ENCODE results near the gene ZNF761.
"Not testable (repeated sequence)": the region's sequence is repeated elsewhere in the genome, so short reads cannot be mapped to it uniquely, and the experiment has no call there.

ZNF761 gene

GRCh38 chr19:53431399-53432087 lies at the start of gene ZNF761:
Gene ZNF761, plus strand, starts transcription at chr19:53431984. Its CDS starts 15,285 bp downstream, at chr19:53447269.
- peak; percentile 97 to 98 for DNase-seq (ENCODE audit: low read depth in 1 of 2, low spot score in 1 of 2)

GRCh38 chr19:53388168-53388567 lies 43.6 kb upstream of the ZNF761 start:
- no peak for DNase-seq (ENCODE audit: low read depth in 1 of 2, low spot score in 1 of 2)

DNA sequence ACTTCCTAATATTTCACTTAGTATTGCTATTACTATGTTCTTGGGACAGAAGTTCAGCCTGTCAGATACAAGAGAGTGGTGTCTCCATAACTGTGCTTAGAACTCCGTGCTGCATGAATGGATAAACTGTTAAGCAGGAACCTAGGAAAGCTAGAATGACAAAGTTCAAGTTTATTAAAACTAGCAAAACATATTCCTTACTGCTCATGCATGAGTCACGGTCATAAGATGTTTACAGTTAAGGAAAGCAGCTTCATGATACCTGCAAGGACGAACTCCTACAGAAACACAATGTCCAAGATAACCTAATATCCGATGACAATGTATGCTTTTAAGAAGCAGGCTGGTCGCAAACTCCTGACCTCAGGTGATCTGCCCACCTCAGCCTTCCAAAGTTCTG lies 42.9 kb upstream of the ZNF761 start:
- no peak for DNase-seq (ENCODE audit: low read depth in 1 of 2, low spot score in 1 of 2)

GRCh38 chr19:53389571-53389970 lies 42.2 kb upstream of the ZNF761 start:
- no peak for DNase-seq (ENCODE audit: low read depth in 1 of 2, low spot score in 1 of 2)

GRCh38 chr19:53389978-53390377 lies 41.8 kb upstream of the ZNF761 start:
- no peak for DNase-seq (ENCODE audit: low read depth in 1 of 2, low spot score in 1 of 2)

DNA sequence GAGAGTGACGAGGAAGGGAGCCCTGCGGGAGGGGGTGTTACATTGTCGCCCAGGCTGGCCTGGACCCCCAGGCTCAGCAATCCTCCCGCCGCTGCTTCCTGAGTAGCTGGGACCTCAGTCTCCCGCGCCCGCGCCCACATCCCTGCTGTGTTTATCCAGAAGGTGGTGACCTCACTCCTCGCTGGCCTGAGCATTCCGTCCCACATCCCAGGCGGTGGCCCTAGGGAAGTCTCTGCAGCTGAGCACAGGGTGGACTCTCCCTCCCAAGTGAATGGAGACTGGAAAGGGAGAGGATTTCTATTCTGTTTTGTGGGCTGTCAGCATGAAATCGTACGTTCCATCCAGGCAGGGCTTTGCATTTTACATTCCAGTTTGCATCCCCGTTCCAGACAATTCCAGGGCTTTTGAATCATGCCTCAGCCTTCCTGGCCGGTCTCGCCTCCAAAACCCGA lies 37.2 kb upstream of the ZNF761 start:
- no peak for DNase-seq (ENCODE audit: low read depth in 1 of 2, low spot score in 1 of 2)

DNA sequence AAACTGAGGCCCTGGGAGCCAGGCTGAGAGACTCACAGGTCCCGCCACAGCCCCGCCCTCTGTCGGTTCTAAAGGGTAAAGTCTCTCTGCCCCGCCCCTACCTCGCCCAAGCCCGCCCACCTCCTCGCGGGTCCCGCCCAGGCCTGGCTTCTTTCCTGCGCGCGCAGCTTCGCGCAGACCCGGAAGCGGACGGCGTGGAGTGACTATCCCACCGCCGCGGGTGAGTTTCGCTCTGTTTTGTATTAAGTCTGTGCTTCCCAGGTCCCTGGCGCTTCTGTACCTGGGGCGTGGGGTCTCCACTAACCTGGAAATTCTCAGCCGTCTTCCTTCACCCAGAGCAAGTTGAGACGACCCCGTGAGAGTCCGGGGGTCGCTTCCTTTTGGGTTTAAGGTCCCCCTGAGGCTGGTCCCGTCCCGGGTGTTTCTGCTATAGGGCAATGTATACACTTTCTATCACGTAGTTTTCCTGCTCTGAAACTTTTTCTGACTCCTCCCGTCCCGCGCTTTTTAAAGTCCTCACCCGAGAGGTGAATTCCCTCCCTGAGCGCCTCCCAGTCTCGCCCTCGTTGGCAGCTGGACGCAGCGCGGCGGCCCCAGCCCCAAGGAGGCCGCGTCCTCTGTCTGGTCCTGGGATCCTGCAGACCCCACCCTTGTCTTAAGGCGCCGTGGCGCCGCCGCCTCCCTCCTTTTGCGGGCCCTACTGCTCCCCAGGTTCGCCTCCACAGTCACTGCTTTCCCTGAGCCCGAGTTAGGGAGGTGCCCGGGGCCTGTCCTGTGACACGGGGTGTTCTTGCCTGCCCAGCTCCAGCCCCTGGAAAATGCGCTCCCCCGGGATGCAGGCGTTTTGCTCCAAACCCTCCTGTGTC lies 36.6 kb upstream of the ZNF761 start, which contains the start of gene ZNF765:
Gene ZNF765 (plus strand): TSS at position 176 of the 866 bp plus-strand sequence. CDS start 2,867 bp downstream, outside the sequence.
- peak; percentile 96 for DNase-seq (ENCODE audit: low read depth in 1 of 2, low spot score in 1 of 2)

DNA sequence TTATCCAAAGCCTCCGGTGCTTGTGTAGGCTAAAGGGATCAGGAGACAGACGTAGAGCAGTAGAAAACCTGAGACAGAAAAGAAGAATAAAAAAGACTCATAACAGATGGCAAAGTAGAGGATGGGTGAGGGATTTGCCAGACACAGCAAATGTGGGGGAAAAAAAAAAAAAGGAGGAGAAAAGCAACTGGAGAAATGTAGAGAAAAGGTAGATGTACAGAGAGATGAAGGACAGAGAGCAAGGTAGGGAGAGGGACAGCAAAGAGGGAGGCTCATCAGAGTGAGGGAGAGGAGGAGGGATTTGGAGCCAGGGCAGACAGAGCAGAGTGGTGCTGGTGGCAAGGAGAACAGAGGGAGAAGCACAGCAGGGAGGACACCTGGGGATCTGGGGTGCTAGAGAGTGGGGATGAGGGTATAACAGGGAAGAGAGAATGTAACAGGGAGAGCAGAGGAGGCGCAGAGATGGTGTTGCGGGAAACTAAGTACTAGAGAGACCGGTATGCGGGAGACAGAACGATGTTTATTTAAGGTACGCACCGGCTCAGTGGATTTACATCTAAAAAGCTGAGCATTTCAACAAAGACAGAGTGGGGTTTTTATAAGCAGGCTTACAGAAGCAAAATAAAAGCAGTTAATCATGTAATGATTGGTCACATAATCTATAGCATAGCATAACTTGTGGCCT lies 35.8 kb upstream of the ZNF761 start:
- not testable (repeated sequence) for DNase-seq (ENCODE audit: low read depth in 1 of 2, low spot score in 1 of 2)

DNA sequence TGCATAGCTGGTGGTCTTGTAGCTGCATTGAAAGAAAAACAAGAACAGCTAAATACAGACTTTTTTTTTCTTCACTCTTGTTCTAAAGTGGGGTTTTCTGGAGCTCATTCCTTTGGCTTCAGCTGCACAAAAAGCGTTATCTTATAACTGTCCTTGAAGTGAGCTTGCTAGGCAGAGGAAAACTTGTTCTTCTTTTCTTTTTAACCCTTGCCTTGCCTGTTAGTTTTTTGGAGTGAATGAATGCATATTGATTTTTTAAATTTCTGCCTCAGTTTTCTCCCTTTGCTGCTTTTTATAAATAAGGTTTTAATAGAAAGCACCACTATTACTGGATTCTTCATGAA lies 35.3 kb upstream of the ZNF761 start:
- no peak for DNase-seq (ENCODE audit: low read depth in 1 of 2, low spot score in 1 of 2)

DNA sequence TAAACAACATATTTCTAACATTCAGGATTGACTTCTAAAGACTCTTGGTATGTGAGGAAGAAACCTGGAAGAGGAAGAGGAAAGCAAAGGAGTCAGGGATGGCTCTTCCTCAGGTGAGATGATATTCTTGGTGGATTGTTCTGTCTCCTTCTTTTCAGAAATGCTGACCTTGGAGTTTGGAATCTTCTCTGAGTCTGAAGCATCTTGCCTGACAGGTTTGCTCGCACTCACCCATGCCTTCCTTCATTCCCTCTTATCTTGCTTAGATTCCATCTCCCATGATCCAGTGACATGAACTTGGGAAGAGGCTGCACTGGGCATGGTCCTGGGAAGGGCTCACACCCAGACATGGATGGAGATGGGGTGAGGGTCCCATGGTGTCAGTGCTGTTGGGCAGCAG lies 33.9 kb upstream of the ZNF761 start:
- not testable (repeated sequence) for DNase-seq (ENCODE audit: low read depth in 1 of 2, low spot score in 1 of 2)

DNA sequence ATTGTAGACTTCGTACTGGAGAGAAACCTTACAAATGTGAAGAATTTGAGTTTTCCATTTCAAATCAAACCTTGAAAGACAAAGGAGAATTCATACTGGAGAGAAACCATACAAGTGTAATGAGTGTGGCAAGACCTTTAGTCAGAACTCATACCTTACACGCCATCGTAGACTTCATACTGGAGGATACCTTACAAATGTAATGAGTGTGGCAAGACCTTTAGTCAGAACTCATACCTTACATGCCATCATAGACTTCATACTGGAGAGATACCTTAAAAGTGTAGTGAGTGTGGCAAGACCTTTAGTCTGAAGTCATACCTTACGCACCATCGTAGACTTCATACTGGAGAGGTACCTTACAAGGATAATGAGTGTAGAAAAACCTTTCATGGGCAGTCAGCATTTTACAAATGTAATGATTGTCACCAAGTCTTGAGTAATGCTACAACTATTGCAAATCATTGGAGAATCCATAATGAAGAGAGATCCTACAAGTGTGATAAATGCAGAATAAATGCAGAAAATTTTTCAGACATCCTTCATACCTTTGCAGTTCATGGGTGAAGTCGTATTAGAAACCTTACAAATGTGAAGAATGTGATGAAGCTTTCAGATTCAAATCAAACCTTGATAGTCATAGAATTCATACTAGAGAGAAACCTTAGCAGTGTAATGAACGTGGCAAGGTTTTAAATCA lies 22.1 kb upstream of the ZNF761 start:
- no peak for DNase-seq (ENCODE audit: low read depth in 1 of 2, low spot score in 1 of 2)

DNA sequence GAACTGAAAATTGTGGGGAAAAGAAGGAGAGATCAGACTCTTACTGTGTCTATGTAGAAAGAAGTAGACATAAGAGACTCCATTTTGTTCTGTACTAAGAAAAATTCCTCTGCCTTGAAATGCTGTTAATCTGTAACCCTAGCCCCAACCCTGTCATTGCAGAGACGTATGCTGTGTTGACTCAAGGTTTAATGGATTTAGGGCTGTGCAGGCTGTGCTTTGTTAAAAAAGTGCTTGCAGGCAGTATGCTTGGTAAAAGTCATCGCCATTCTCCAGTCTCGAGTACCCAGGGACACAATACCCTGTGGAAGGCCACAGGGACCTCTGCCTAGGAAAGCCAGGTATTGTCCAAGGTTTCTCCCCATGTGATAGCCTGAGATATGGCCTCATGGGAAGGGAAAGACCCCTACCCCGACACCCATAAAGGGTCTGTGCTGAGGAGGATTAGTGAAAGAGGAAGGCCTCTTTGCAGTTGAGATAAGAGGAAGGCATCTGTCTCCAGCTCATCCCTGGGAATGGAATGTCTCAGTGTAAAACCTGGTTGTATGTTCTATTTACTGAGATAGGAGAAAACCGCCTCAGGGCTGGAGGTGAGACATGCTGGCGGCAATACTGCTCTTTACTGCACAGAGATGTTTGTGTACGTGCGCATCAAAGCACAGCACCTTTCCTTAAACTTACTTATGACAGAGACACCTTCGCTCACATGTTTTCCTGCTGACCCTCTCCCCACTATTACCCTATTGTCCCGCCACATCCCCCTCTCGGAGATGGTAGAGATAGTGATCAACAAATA lies 11.1 kb upstream of the ZNF761 start:
- DNase-seq (ENCODE audit: low read depth in 1 of 2, low spot score in 1 of 2): not testable (repeated sequence)

DNA sequence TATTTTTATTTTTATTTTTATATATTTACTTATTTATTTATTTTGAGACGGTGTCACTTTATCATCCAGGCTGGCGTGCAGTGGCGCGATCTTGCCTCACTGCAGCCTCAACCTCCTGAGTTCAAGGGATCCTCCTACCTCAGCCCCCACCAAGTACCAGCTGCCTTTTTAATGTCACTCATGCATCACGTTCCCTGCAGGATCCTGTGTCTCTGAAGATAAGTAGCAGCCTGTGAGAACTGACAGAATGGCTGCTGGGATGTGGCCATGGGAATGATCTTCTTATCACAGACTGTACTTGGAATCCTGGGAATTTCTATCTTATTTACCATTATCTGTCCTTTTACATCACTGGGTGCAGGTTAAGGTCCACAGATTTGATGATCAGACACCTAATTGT lies 9.2 kb upstream of the ZNF761 start:
- no peak for DNase-seq (ENCODE audit: low read depth in 1 of 2, low spot score in 1 of 2)

GRCh38 chr19:53423074-53423473 lies 8.7 kb upstream of the ZNF761 start:
- not testable (repeated sequence) for DNase-seq (ENCODE audit: low read depth in 1 of 2, low spot score in 1 of 2)

DNA sequence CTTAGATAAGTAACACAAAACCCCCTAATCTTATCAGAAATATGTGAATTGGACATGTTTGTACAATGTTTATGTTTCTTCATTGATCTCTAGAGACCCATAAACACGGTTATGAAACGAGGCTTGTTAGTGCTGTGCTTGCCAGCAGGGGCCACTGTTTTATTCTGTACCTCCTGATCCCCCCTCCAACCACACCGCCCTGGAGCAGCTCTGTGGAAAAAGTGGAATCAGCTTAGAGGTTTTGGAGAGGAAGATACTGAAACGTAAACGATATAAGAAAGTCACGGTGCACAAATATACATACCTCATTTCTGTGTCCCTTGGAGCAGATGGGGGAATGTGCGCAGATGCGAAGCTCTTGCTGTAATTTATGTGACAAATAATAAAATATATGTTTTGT lies 8.1 kb upstream of the ZNF761 start:
- not testable (repeated sequence) for DNase-seq (ENCODE audit: low read depth in 1 of 2, low spot score in 1 of 2)

GRCh38 chr19:53424968-53425597 lies 6.7 kb upstream of the ZNF761 start:
- DNase-seq (ENCODE audit: low read depth in 1 of 2, low spot score in 1 of 2): peak; percentile 34 to 41

DNA sequence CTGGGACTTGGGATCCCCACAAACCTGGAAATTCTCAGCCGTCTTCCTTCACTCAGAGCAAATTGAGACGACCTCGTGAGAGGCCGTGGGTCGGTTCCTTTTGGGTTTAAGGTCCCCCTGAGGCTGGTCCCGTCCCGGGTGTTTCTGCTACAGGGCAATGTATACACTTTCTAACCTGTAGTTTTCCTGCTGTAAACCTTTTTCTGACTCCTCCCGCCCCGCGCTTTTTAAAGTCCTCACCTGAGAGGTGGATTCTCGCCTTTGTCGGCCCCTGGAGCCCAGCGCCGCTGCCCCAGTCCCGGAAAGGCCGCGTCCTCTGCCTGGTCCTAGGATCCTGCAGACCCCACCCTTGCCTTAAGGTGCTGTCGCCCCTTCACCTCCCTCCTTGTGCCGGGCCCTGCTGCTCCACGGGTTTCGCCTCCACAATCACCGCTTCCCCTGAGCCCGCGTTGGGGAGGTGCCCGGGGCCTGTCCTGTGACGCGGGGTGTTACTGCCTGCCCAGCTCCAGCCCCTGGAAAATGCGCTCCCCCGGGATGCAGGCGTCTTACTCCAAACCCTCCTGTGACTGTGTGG lies 391 bp downstream of the ZNF761 start:
- no peak for DNase-seq (ENCODE audit: low read depth in 1 of 2, low spot score in 1 of 2)

DNA sequence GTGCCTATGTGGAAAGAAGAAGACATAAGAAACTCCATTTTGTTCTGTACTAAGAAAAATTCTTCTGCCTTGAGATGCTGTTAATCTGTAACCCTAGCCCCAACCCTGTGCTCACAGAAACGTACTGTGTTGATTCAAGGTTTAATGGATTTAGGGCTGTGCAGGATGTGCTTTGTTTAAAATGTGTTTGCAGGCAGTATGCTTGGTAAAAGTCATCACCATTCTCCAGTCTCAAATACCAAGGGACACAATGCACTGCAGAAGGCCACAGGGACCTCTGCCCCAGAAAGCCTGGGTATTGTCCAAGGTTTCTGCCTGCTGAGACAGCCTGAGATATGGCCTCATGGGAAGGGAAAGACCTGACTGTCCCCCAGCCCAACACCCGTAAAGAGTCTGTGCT lies 12.0 kb downstream of the ZNF761 start:
- DNase-seq (ENCODE audit: low read depth in 1 of 2, low spot score in 1 of 2): not testable (repeated sequence)

DNA sequence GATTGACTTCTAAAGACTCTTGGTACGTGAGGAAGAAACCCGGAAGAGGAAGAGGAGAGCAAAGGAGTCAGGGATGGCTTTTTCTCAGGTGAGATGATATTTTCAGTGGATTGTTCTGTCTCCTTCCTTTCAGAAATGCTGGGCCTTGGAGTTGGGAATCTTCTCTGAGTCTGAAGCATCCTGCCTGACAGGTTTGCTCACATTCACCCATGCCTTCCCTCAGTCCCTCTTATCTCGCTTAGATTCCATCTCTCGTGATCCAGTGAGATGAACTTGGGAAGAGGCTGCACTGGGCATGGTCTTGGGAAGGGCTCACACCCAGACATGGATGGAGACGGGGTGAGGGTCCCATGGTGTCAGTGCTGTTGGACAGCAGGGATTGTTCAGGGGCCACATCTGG lies 15.4 kb downstream of the ZNF761 start:
- not testable (repeated sequence) for DNase-seq (ENCODE audit: low read depth in 1 of 2, low spot score in 1 of 2)
